ES-I3 (cell line): ENCODE measurements around the gene KMT2C.
"Not testable (repeated sequence)": the region's sequence is repeated elsewhere in the genome, so short reads cannot be mapped to it uniquely, and the experiment has no call there.

Source experiments
- H3K36me3 ChIP-seq: 2 replicates; pipeline ENCODE4 v1.6.1; 2013; ENCODE audit warnings: mild to moderate bottlenecking, low read length, control low read depth, moderate library complexity; ENCODE audit not compliant: insufficient read depth
- H3K4me1 ChIP-seq: 2 replicates; pipeline ENCODE4 v1.6.1; 2013; ENCODE audit warnings: mild to moderate bottlenecking, control low read depth, low read length; ENCODE audit not compliant: insufficient read depth
- H3K9ac ChIP-seq: 2 replicates; pipeline ENCODE4 v1.6.1; 2013; ENCODE audit warnings: low read depth, mild to moderate bottlenecking, low read length, moderate library complexity
- H3K9me3 ChIP-seq: 2 replicates; pipeline ENCODE4 v1.6.1; 2013; ENCODE audit warnings: mild to moderate bottlenecking, low read length, moderate library complexity; ENCODE audit not compliant: control insufficient read depth, insufficient read depth

Gene KMT2C

GRCh38 chr7:152367170-152367569 is 68.6 kb downstream of the KMT2C start:
- H3K4me1 ChIP-seq, result peaks cover 7% of the 10 kb centered on the region; the same call in 1 of the 2 replicates
- no peaks in the 10 kb centered on the region for H3K9me3 ChIP-seq
- no peaks in the 10 kb centered on the region for H3K36me3 ChIP-seq
- H3K9ac ChIP-seq, result no peak overlapping the region

DNA sequence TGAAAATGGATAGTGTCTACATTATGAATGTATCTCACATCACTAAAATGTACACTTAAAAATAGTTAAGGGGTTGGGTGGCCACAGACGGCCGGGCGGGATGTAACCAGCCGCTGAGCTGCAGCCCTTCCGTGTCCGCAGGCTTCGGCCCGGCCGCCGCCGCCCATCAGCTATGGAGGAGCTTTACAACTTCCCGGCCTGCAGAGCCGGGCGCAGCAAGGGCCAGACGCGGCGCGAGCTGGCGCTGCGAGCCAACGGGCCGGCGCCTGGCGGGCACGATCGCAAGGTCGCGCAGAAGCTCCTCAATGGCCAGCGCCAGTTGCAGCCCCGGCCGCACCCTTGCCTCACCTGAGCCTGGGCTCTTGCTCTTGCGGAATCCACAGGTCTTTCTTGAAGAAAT is 69.1 kb downstream of the KMT2C start:
- H3K9ac ChIP-seq, result no peak overlapping the region
- H3K4me1 ChIP-seq, result peaks cover 9% of the 10 kb centered on the region; the same call in 1 of the 2 replicates
- no peaks in the 10 kb centered on the region for H3K9me3 ChIP-seq
- H3K36me3 ChIP-seq, result no peaks in the 10 kb centered on the region

GRCh38 chr7:152365982-152366603 is 69.7 kb downstream of the KMT2C start:
- H3K9ac ChIP-seq, result no peak overlapping the region
- H3K9me3 ChIP-seq, result no peaks in the 10 kb centered on the region
- H3K4me1 ChIP-seq, result peaks cover 9% of the 10 kb centered on the region; the same call in 1 of the 2 replicates
- no peaks in the 10 kb centered on the region for H3K36me3 ChIP-seq

DNA sequence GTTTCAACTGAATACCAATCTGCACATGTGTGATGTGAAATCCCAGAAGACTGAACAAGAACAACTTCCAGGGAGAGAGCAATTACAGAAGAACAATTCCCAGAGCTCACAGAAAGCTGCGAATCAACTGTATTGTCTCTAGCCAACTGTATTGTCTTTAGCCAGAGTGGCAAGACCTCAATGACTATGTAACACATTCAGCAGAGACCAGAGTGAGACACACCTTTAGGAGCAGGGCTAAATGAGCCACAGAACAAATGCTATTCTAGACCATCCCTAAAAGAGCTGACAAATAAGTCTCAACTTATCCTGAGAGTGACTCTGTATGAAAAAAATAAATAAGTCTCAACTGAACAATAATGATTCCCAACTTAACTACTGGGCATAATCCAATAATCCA is 72.0 kb downstream of the KMT2C start:
- H3K4me1 ChIP-seq, result peaks cover 9% of the 10 kb centered on the region; the same call in 1 of the 2 replicates
- H3K9ac ChIP-seq, result no peak overlapping the region
- H3K36me3 ChIP-seq, result no peaks in the 10 kb centered on the region
- H3K9me3 ChIP-seq, result no peaks in the 10 kb centered on the region

GRCh38 chr7:152362128-152362926 is 73.5 kb downstream of the KMT2C start:
- Histone ChIP-seq H3K9ac (no peak overlapping the region), H3K4me1 (peaks cover 9% of the 10 kb centered on the region; the same call in 1 of the 2 replicates), H3K9me3 (no peaks in the 10 kb centered on the region), H3K36me3 (no peaks in the 10 kb centered on the region)

DNA sequence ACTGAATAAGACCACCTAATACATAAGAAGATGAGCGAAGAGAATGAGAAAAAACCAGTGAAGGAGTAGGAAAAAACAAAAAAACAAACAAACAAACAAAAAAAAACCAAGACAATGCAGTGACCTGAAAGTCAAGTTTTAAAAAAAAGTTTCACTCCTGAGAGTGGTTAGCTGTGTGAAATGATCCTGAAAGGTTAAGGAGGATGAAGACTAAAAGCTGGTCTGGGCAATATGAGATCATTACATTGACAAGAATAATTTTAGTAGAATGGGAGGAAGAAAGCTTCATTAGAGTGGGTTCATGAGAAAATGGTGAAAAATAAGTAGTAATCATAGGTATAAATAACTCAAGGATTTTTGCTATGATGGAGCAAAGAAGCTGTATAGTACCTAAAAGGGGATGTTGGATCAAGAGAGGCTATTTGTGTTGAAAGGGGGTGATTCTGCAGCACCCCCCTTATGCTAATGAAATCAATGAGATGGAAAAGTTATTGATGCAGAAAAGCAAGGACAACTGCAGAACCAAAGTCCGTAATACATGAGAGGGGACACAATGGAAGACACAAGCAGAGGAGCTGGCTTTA is 80.2 kb downstream of the KMT2C start:
- Histone ChIP-seq H3K4me1 (no peaks in the 10 kb centered on the region), H3K36me3 (0 out of 2 replicates have a peak, but pooled peaks cover 5% of the 10 kb centered on the region), H3K9ac (no peak overlapping the region), H3K9me3 (no peaks in the 10 kb centered on the region)

DNA sequence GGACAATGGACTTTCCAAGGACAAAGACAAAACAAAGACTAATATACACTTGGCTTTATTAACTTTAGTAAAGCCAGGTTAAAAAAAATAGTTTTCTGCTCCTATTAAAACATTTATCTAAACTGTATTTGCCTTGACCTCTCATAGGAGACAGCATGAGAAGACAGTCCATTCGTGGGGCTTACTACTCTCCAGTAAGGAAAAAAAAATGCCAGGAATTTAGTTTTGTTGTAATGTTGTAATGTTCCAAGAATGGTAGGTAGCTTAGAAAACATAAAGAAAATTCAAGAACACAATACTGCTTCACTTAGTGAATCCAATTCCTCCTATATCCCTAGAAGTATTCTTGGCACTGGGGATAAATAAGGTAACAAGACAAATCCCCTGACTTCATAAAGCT is 81.7 kb downstream of the KMT2C start:
- Histone ChIP-seq H3K36me3 (0 out of 2 replicates have a peak, but pooled peaks cover 5% of the 10 kb centered on the region), H3K4me1 (no peaks in the 10 kb centered on the region), H3K9ac (no peak overlapping the region), H3K9me3 (no peaks in the 10 kb centered on the region)

DNA sequence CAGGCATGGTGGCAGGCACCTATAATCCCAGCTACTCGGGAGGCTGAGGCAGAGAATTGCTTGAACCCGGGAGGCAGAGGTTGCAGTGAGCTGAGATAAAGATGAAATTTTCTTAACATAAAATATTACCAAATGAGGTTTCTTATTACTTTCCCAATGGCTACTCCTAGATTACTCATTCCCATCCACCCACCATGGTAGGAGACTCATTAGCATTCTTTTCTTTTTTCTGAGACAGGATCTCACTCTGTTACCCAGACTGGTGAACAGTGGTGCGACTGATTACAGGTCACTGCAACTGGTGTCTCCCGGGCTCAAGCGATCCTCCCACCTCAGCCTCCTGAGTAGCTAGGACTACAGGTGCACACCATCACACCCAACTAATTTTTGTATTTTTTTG is 82.5 kb downstream of the KMT2C start:
- not testable (repeated sequence) for H3K36me3 ChIP-seq, H3K9ac ChIP-seq, H3K9me3 ChIP-seq, H3K4me1 ChIP-seq

DNA sequence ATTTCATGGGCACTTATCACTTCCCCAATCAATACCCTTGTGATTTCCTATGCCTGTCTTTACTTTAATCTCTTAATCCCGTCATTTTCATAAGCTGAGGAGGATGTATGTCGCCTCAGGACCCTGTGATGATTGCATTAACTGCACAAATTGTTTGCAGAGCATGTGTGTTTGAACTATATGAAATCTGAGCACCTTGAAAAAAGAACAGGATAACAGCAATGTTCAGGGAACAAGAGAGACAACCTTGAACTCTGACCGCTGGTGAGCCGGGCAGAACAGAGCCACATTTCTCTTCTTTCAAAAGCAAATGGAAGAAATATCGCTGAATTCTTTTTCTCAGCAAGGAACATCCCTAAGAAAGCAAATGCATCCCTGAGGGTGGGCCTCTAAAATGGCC is 84.1 kb downstream of the KMT2C start:
- H3K9me3 ChIP-seq, H3K36me3 ChIP-seq, H3K4me1 ChIP-seq, H3K9ac ChIP-seq: not testable (repeated sequence)

- no peak overlapping the region for H3K9ac ChIP-seq
- H3K36me3 ChIP-seq, result 0 out of 2 replicates have a peak, but pooled peaks cover 5% of the 10 kb centered on the region
- H3K4me1 ChIP-seq, result no peaks in the 10 kb centered on the region
- 0 out of 2 replicates have a peak, but pooled peaks cover 6% of the 10 kb centered on the region for H3K9me3 ChIP-seq
Observed at GRCh38 chr7:152351168-152351567, 84.6 kb downstream of the KMT2C start.

GRCh38 chr7:152347888-152348287 is 87.9 kb downstream of the KMT2C start:
- Histone ChIP-seq H3K9me3 (0 out of 2 replicates have a peak, but pooled peaks cover 6% of the 10 kb centered on the region), H3K4me1 (no peaks in the 10 kb centered on the region), H3K36me3 (no peaks in the 10 kb centered on the region), H3K9ac (no peak overlapping the region)

DNA sequence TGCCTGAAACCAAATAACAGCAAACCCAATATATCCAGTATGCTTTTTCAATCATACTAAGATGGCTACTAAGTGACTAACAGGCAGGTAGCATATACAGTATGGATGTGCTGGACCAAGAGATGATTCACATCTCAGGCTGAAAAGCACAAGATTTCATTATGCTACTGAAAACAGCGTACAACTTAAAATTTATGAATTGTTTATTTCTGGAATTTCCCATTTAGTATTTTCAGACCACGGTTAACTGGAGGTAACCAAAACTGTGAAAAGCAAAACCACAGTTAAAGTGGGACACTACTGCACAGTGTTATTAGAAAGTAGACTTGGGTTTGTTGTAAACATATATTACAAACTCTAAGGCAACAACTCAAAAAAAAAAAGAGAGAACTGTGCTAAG is 91.5 kb downstream of the KMT2C start:
- no peaks in the 10 kb centered on the region for H3K36me3 ChIP-seq
- H3K9ac ChIP-seq, result no peak overlapping the region
- no peaks in the 10 kb centered on the region for H3K4me1 ChIP-seq
- H3K9me3 ChIP-seq, result 0 out of 2 replicates have a peak, but pooled peaks cover 6% of the 10 kb centered on the region

DNA sequence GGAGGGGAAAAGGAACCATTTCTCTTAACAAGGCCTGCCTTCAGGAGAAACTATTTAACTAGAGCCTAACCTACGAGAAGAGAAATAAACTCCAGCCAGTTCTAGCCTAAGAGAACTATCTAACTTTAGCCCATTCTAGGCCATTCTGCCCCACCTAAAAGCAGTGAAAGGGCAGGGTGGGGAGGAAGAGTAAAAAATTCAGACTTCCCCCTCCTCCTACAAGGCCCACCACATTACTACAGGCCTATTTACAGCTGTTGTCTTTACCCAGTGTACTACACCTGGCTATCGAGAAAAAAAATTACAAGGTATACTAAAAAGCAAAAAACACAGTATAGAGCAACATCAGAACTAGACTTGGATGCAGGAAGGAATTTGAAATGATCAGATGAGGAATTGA is 93.0 kb downstream of the KMT2C start:
- no peak overlapping the region for H3K9ac ChIP-seq
- H3K9me3 ChIP-seq, result 0 out of 2 replicates have a peak, but pooled peaks cover 2% of the 10 kb centered on the region
- H3K36me3 ChIP-seq, result no peaks in the 10 kb centered on the region
- H3K4me1 ChIP-seq, result no peaks in the 10 kb centered on the region

GRCh38 chr7:152341914-152342236 is 93.9 kb downstream of the KMT2C start:
- Histone ChIP-seq H3K36me3 (no peaks in the 10 kb centered on the region), H3K9me3 (no peaks in the 10 kb centered on the region), H3K4me1 (no peaks in the 10 kb centered on the region), H3K9ac (no peak overlapping the region)
